Stimulated activated effector memory CD8-positive, alpha-beta T cell treated with anti-CD3 and anti-CD28 coated beads, Interleukin-12 subunit alpha, Interleukin-12 subunit beta, amount 100 ng/mL, for 72 hours (primary cell): Measurements from ENCODE around the gene SRSF7.
"Not testable (repeated sequence)": the region's sequence is repeated elsewhere in the genome, so short reads cannot be mapped to it uniquely, and the experiment has no call there.

ENCODE experiments used
- ATAC-seq: fragments of 150-1000 bp; cut with Tn5 transposase; 2 replicates; pipeline ENCODE4 v1.10.0; 2021
- DNase-seq, 2 donors: peaks; one replicate each; pipeline ENCODE4 v3.0.0; 2021 to 2022; ENCODE audit warnings: low spot score in 2 of 2
- H3K27ac Mint-ChIP-seq: one replicate; pipeline ENCODE4 v1.8.0; 2022; ENCODE audit warnings: mild to moderate bottlenecking, mixed read lengths
- H3K36me3 Mint-ChIP-seq: one replicate; pipeline ENCODE4 v1.8.0; 2022; ENCODE audit warnings: mild to moderate bottlenecking, mixed read lengths
- H3K4me1 Mint-ChIP-seq: one replicate; pipeline ENCODE4 v1.8.0; 2022; ENCODE audit warnings: mixed read lengths
- H3K4me3 Mint-ChIP-seq: one replicate; pipeline ENCODE4 v1.8.0; 2022; ENCODE audit warnings: mild to moderate bottlenecking, mixed read lengths
- H3K9me3 Mint-ChIP-seq: one replicate; pipeline ENCODE4 v1.8.0; 2022; ENCODE audit warnings: mixed read lengths

The SRSF7 gene

GRCh38 chr2:38728694-38729093 is 22.5 kb downstream of the SRSF7 start:
- H3K27ac Mint-ChIP-seq: no peak overlapping the region
- H3K4me1 Mint-ChIP-seq: peaks cover 27% of the 10 kb centered on the region

GRCh38 chr2:38727661-38728060 is 23.5 kb downstream of the SRSF7 start:
- H3K27ac Mint-ChIP-seq: no peak overlapping the region
- peaks cover 100% of the 10 kb centered on the region for H3K36me3 Mint-ChIP-seq
- ATAC-seq: no peak
- no peaks in the 10 kb centered on the region for H3K9me3 Mint-ChIP-seq
- H3K4me1 Mint-ChIP-seq: peaks cover 38% of the 10 kb centered on the region
- DNase-seq: no peak
- no peak overlapping the region for H3K4me3 Mint-ChIP-seq

More at GRCh38 chr2:38728694-38729093, 22.5 kb downstream of the SRSF7 start:
- Mint-ChIP-seq H3K4me3 (no peak overlapping the region), H3K9me3 (no peaks in the 10 kb centered on the region), H3K36me3 (peaks cover 100% of the 10 kb centered on the region)
- ATAC-seq (no peak), DNase-seq (no peak)

GRCh38 chr2:38723173-38723572 is 28.0 kb downstream of the SRSF7 start:
- no peak for DNase-seq
- peak; percentile 74 for ATAC-seq
- H3K27ac Mint-ChIP-seq: peak overlapping the region; percentile 85
- peaks cover 49% of the 10 kb centered on the region for H3K4me1 Mint-ChIP-seq
- H3K36me3 Mint-ChIP-seq: peaks cover 90% of the 10 kb centered on the region
- H3K4me3 Mint-ChIP-seq: peak overlapping the region; percentile 62
- peaks cover 2% of the 10 kb centered on the region for H3K9me3 Mint-ChIP-seq

GRCh38 chr2:38722271-38723061 is 28.7 kb downstream of the SRSF7 start:
- H3K9me3 Mint-ChIP-seq: peaks cover 2% of the 10 kb centered on the region
- peaks cover 49% of the 10 kb centered on the region for H3K4me1 Mint-ChIP-seq
- peaks cover 90% of the 10 kb centered on the region for H3K36me3 Mint-ChIP-seq
- peak overlapping the region; percentile 85 for H3K27ac Mint-ChIP-seq
- peak overlapping the region; percentile 62 for H3K4me3 Mint-ChIP-seq
- ATAC-seq (peak; percentile 87), DNase-seq (peak; percentile 39 to 79)

- peaks cover 90% of the 10 kb centered on the region for H3K36me3 Mint-ChIP-seq
- H3K9me3 Mint-ChIP-seq: peaks cover 2% of the 10 kb centered on the region
- H3K4me1 Mint-ChIP-seq: peaks cover 45% of the 10 kb centered on the region
- DNase-seq (no peak), ATAC-seq (peak; percentile 3)
- peak overlapping the region; percentile 62 for H3K4me3 Mint-ChIP-seq
- peak overlapping the region; percentile 85 for H3K27ac Mint-ChIP-seq
These were observed 30.4 kb downstream of the SRSF7 start for GRCh38 chr2:38720613-38721241.

GRCh38 chr2:38719706-38720105 is 31.5 kb downstream of the SRSF7 start:
- H3K27ac Mint-ChIP-seq: no peak overlapping the region
- H3K36me3 Mint-ChIP-seq: peaks cover 90% of the 10 kb centered on the region
- ATAC-seq: no peak
- H3K4me3 Mint-ChIP-seq: no peak overlapping the region
- H3K4me1 Mint-ChIP-seq: peaks cover 47% of the 10 kb centered on the region
- DNase-seq: no peak
- H3K9me3 Mint-ChIP-seq: peaks cover 2% of the 10 kb centered on the region

GRCh38 chr2:38718601-38719000 is 32.6 kb downstream of the SRSF7 start:
- Mint-ChIP-seq H3K27ac (no peak overlapping the region), H3K4me1 (peaks cover 51% of the 10 kb centered on the region), H3K9me3 (peaks cover 2% of the 10 kb centered on the region), H3K4me3 (no peak overlapping the region), H3K36me3 (peaks cover 90% of the 10 kb centered on the region)
- ATAC-seq (no peak), DNase-seq (no peak)

GRCh38 chr2:38716185-38716584 is 35.0 kb downstream of the SRSF7 start:
- ATAC-seq (no peak), DNase-seq (no peak)
- H3K9me3 Mint-ChIP-seq: peaks cover 2% of the 10 kb centered on the region
- no peak overlapping the region for H3K4me3 Mint-ChIP-seq
- H3K27ac Mint-ChIP-seq: no peak overlapping the region
- H3K36me3 Mint-ChIP-seq: peaks cover 99% of the 10 kb centered on the region
- H3K4me1 Mint-ChIP-seq: peaks cover 44% of the 10 kb centered on the region

- not testable (repeated sequence) for H3K4me3 Mint-ChIP-seq, DNase-seq, H3K9me3 Mint-ChIP-seq, ATAC-seq
- peaks cover 99% of the 10 kb centered on the region for H3K36me3 Mint-ChIP-seq
- peaks cover 40% of the 10 kb centered on the region for H3K4me1 Mint-ChIP-seq
- H3K27ac Mint-ChIP-seq: peak overlapping the region; percentile 75
These were observed 36.2 kb downstream of the SRSF7 start for GRCh38 chr2:38714941-38715340.

- peak overlapping the region; percentile 88 for H3K27ac Mint-ChIP-seq
- H3K9me3 Mint-ChIP-seq: no peaks in the 10 kb centered on the region
- H3K36me3 Mint-ChIP-seq: peaks cover 98% of the 10 kb centered on the region
- DNase-seq (no peak), ATAC-seq (no peak)
- H3K4me1 Mint-ChIP-seq: peaks cover 56% of the 10 kb centered on the region
- no peak overlapping the region for H3K4me3 Mint-ChIP-seq
These were observed 37.8 kb downstream of the SRSF7 start for GRCh38 chr2:38713338-38713737.

GRCh38 chr2:38712871-38713270 is 38.3 kb downstream of the SRSF7 start:
- H3K36me3 Mint-ChIP-seq: peaks cover 93% of the 10 kb centered on the region
- ATAC-seq (no peak), DNase-seq (no peak)
- H3K9me3 Mint-ChIP-seq: no peaks in the 10 kb centered on the region
- peaks cover 57% of the 10 kb centered on the region for H3K4me1 Mint-ChIP-seq
- no peak overlapping the region for H3K4me3 Mint-ChIP-seq
- H3K27ac Mint-ChIP-seq: peak overlapping the region; percentile 88

- no peak for ATAC-seq
- no peak for DNase-seq
- Mint-ChIP-seq H3K36me3 (peaks cover 92% of the 10 kb centered on the region), H3K4me1 (peaks cover 59% of the 10 kb centered on the region), H3K4me3 (no peak overlapping the region), H3K9me3 (no peaks in the 10 kb centered on the region), H3K27ac (peak overlapping the region; percentile 88)
These were observed 38.7 kb downstream of the SRSF7 start for GRCh38 chr2:38712413-38712812.

GRCh38 chr2:38711558-38711957 is 39.6 kb downstream of the SRSF7 start:
- Mint-ChIP-seq H3K36me3 (peaks cover 92% of the 10 kb centered on the region), H3K27ac (peak overlapping the region; percentile 0), H3K4me3 (no peak overlapping the region), H3K4me1 (peaks cover 68% of the 10 kb centered on the region), H3K9me3 (no peaks in the 10 kb centered on the region)
- no peak for DNase-seq
- ATAC-seq: no peak

GRCh38 chr2:38709567-38710194 is 41.5 kb downstream of the SRSF7 start:
- H3K36me3 Mint-ChIP-seq: peaks cover 90% of the 10 kb centered on the region
- ATAC-seq (peak; percentile 84), DNase-seq (no peak)
- peaks cover 69% of the 10 kb centered on the region for H3K4me1 Mint-ChIP-seq
- H3K9me3 Mint-ChIP-seq: no peaks in the 10 kb centered on the region
- peak overlapping the region; percentile 61 for H3K4me3 Mint-ChIP-seq
- peak overlapping the region; percentile 92 for H3K27ac Mint-ChIP-seq

- H3K4me3 Mint-ChIP-seq: peak overlapping the region; percentile 61
- H3K9me3 Mint-ChIP-seq: no peaks in the 10 kb centered on the region
- peak; percentile 39 for ATAC-seq
- no peak for DNase-seq
- peaks cover 89% of the 10 kb centered on the region for H3K36me3 Mint-ChIP-seq
- H3K27ac Mint-ChIP-seq: peak overlapping the region; percentile 92
- peaks cover 63% of the 10 kb centered on the region for H3K4me1 Mint-ChIP-seq
These were observed 42.1 kb downstream of the SRSF7 start for GRCh38 chr2:38708900-38709566.
